DMS 273 treated with DMSO at 0.1 percent for 48 hours (cell line): Measurements from ENCODE around the gene TENM3.
"Not testable (repeated sequence)": the region's sequence is repeated elsewhere in the genome, so short reads cannot be mapped to it uniquely, and the experiment has no call there.

Source experiments
- DNase-seq: peaks from one replicate; lab custom pipeline; 2025; lab: John Stamatoyannopoulos, UW

The TENM3 gene

DNA sequence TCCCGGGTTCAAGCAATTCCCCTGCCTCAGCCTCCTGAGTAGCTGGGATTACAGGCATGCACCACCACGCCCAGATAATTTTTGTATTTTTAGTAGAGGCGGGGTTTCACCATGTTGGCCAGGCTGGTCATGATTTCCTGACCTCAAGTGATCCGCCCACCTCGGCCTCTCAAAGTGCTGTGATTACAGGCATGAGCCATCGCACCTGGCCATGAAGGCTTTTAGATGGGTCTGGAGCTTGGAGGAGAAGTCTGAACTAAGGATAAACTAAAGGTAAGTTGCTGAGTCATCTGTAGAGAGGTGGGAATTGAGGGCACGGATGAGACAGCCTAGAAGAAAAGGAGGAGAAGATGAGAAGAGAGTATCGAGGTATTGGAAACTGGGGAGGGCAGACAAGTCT lies at the start of gene TENM3:
Gene TENM3, plus strand, starts transcription at position 199 of the 400 bp plus-strand sequence. CDS start 80,619 bp downstream, outside the sequence.
- not testable (repeated sequence) for DNase-seq

DNA sequence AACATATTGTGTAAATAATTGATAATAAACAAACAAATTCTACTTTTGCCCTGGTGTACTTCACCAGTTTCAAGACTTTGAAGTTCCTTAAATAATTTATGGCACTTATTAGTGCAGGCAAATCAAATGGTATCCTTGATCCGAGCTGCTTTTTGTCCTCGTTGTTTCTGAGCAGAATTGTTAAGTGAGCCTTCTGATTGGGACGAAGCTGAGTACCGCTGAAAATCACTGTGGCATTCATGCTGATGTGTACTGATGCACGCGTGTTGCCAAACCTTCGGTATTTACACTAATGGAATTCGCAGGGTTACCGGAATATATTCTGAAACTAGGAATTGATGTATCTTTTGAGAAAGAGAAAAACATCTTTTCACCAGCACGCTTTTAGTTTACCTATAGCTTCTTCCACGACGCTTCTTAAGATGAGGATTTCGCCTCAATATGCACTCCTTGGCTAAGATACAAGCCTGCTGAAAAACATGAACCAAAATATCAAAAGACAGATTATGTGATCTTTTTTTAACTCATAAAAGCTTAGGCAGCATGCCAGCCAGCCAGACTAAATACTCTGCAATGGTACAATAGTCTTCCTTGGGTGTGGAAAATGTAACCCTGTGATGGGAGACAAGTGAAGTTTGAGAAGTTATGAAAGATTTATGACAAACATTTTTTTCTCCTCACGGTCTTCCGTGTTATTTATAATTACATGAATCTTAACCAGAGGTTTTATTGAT lies 48.9 kb upstream of the TENM3 start:
- DNase-seq: no peak

DNA sequence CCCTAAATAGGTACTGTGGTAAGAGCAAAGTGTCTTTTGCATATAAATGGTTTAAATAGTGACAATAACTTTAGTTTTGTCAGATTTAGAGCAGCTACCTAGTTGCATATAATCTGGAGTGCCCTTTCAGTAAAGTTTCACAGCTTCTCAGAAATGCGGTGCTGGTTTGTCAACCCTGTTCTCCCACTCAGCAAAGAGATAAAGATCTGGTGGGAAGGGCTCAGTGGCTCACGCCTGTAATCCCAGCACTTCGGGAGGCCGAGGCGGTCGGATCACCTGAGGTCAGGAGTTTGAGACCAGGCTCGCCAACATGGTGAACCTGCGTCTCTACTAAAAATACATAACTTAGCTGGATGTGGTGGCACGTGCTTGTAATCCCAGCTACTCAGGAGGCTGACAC lies 45.6 kb upstream of the TENM3 start:
- DNase-seq: no peak

DNA sequence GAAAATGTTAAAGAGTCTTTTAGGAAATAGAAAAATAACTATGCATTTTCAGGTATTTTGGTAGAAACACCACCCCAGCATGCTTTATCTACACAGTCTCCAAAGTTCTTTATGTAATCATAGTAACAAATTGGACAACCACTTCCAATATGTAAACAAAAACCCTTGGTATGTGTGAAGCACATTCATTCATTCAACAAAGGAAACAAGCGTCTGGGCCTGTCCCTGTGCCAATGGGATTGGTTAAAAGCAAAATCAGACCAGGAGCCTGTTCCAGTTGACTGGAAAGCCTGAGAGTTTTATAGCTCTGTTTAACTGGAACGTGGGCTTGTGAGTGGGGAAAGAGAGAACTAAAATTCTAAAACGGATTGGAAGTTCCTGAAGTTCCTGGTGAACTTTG lies 41.3 kb upstream of the TENM3 start:
- no peak for DNase-seq

DNA sequence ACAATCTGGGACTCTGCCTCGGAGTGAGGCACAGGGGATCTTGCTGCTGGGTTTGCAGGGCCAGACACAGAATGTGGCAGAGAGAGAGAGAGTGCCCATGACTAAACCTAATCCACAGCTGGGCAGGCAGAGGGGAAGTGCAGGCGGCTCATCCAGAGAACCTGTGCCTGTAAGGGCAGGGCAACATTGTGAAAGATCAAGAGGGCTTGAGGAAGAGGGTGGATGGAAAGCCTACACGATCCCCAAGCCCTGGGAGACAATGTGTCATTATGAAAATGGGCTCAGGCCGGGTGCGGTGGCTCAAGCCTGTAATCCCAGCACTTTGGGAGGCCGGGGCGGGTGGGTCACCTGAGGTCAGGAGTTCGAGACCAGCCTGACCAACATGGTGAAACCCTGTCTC lies 40.6 kb upstream of the TENM3 start:
- no peak for DNase-seq

DNA sequence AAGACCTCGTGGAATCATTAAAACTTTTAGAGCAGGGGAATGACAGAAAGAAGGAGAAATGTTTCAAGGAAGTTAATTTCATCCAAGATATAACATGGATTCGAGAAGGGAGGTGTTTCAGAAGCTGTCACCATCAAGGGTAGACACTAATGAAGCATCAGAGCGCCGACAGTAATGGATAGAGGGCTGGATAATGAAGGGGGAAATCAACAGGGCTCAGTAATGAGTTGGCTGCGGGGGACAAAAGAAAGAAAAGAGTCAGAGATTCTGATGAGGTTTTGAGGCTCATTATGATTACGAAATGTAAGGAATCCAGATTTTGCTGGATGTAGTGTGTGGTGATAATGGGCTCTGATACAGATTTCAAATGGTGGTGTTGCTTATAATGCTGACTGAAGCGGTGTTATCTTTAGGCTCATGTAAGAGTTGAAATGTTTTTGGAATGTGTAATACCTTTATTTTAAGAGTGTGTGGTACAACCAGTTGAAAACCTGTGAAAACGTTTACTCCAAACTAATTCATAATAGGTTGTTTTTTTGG lies 39.3 kb upstream of the TENM3 start:
- no peak for DNase-seq

DNA sequence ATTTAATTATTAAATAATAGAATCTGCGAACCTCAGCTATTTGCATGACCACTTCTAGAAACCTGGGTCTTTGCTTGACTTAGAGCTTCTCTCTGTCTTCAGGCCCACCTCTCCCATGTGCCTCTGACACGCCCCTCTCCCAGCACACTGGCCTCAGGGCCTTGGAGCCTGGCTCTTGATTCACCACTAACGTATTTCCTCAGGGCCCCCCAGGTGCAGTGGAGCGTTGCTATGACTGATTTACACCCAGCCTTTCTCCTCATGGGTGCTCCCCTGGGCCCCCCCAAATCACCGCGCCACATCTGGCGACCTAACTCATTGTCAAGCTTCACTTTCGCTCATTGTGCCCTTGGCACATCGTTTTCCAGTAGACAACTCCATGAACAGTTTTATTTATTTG lies 37.9 kb upstream of the TENM3 start:
- no peak for DNase-seq

DNA sequence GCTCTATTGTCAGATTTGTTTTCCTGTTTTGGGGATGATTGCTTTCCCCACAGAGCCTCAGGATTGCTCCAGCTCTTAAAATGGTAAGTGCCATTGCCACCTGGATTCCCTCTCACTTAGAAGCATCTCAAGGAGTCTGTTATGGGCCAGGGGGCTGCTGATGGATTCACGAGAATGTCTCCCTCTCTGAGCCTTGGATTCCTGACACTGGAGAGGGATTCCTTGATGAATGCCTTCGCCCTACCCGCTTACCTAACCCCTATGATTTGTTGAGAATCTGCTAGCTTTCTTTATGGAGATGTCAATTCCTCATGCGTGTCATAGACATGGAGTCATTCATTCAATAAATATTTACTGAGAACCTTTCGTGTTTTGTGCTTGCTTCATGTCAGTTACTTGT lies 36.9 kb upstream of the TENM3 start:
- DNase-seq: no peak

DNA sequence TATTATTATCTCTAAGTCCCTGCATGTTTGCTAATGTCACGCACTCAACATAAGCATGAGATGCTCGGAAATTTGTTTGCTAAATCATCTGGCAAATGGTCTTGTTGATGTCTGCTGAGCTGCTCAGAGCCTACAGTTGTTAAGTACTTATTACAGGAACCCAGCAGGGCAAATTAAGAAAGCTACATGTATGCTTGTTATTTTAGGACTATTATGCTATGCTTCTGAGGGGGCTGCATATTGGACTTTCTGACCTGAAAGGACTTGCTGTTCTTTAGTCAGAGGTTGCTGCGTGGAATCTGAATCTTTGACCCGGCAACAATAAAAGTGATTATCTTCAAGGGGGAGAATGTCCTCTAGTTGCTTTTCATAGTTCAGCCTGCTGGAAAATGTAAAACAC lies 36.3 kb upstream of the TENM3 start:
- no peak for DNase-seq

DNA sequence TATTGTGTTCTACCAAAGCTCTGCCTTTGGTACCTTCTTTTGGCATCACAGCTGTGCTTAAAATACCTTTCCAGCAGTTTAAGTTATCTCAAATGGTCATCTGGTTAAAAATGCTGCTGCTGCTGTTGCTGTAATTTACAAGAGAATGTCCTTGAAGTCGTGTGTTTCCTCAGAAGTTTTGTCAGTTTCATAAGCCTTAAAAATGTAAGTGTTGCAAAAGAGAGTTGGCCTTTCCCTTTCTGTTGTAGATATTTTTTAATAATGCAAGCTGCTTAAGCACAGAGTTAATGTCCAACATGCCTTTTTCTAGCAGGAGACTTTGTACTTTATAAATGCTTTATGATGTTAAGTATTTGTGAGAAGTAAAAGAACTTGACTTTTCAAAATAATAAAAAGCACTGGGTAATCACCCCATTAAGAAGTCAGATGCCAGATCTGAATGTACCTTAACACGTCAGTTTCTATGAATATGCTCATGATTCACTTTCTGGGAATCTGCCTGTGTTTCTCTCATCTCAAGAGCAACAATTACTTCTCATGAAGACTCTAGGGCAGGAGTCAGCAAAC lies 35.3 kb upstream of the TENM3 start:
- no peak for DNase-seq

DNA sequence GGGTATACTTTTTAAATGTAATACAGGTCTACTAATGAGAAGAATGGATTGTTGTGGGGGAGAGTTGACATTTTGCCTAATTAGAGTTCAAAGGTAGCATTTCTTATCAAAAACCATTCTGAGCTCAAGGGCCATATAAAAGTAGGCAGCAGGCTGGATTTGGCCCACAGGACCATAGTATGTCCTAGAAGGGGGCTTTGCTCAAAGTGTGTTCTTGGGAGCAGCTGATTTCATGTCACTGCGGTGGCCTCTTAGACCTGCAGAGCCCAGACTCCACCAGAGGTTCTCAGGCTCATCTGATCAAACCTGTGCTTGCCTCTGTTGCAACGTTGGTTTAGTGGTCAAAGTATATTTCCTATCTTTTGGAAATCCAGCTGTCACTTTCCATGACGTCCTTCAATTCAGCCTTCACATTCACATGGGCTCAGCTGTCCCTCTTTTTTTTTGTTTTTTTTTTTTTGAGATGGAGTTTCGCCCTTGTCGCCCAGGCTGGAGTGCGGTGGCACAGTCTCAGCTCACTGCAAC lies 34.6 kb upstream of the TENM3 start:
- no peak for DNase-seq

DNA sequence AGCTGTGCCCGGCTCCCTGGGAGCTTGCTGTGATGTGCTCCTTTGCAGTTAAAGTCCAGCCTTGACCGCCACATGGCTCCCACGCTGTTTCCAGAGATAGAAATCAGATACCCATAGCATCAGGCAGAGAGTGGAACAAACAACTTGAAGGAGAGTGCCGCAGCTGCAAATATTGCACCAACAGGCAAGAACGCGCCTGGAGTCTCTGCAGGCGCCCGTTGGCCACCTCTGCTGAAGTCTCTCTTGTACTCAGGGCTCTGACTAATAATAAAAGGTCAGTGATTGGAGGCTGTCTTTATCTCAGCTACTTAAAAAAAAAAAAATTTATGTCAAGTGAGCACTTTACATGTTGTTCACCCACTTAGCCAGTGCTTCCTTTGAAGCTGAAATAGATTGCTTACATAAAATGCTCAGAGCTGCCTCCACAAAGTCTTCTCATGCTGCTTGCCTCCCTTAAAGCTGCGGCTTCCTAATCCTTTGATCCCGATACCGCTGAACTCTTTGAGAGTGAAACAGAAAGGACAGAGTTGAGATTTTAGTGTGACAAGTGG lies 30.9 kb upstream of the TENM3 start:
- DNase-seq: no peak

DNA sequence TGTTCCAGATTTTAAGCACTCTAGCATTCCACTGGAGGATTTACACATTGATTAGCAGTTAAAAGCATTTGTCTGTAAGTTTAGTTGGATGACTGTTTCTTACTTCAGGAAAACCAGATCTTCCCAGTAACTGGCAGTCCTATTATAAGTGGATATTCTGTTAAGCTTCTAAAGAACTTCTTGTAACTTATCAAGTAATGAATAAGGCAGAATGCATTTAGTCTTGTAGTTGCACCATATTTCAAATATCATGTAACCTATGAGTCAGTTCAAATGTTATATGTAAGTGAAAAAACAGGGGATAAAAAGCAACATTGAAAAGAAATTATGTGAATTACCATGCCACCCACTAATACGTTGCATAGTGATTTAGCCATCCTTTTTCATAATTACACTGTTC lies 30.2 kb upstream of the TENM3 start:
- DNase-seq: no peak

DNA sequence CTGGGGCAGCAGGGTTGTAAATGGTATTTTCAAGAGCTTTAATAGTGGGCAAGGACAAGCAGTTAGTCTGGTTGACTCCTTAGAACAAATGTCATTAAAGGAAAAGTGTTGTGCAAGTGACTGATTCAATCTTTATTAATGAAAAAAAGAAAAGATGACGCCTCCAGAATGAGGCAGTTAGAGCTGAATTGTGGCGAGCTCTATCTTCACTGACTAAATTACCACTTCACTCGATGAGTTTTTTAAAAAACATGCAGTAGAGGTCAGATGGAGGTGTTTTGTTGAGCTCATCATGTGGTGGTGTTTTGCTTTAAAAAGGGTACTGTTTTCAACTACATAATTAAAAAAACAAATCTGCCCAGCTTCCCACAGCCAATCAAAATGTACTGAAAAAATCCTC lies 28.1 kb upstream of the TENM3 start:
- no peak for DNase-seq

DNA sequence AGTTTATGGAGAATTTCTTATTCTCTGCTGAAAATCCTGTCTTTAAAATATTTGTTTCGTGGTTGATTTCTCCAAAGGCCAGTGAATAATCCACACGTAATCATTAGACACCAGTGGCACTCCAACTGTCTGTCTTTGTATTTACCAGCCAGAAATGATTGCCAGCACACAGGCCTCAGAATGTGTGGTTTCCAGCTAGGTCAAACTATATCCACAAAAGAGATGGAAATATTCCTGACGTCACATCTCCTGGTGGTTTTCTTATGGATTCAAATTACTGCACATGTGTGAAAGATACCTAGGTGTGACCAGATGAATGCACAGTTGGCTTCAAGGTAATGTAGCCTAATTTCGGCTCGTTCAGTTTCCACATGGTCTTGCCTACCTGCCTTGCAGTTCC lies 27.2 kb upstream of the TENM3 start:
- no peak for DNase-seq

DNA sequence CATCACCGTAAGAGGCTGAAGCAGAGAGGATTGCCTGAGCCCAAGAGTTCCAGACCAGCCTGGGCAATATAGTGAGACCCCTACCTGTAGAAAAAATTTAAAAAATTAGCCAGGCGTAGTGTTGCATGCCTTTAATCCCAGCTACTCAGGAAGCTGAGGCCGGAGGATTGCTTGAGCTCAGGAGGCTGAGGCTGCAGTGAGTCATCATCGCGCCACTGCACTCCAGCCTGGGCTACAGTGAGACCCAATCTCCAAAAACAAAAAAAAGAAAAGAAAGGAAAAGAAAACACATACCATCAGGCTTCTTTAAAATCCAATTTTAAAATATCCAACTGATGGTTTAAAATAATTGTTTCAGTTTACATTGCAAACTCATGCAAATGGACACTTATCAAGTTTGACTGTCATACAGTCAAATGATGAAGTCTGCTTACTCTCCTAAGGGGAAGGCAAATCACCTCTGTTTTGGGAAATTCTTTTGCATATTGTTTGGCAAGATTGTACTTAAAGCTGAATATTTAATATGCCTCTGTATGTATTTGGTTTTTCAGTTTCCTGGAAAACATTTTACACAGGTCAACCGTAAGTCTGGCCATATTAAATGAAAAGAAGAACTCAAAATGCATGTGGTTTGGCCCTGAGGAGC lies 23.7 kb upstream of the TENM3 start:
- DNase-seq: no peak

DNA sequence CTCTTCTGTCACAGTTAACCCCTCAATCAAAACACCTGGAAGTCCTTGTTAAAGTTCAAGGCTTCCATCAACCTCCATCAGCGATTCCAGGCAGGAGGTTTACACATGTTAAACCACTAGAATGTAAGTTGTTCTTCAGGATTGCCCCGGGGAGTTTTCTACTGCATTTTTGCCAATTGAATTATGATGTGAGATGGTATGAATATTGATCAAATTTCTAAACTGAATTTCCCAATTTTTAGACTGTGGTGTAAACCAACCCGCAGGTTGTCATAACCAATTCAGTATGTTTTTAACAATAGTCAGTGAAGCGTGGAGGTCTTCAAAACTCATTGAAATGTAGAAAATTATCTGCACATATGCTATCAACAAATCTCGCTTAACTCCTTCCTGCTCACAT lies 21.2 kb upstream of the TENM3 start:
- DNase-seq: no peak

DNA sequence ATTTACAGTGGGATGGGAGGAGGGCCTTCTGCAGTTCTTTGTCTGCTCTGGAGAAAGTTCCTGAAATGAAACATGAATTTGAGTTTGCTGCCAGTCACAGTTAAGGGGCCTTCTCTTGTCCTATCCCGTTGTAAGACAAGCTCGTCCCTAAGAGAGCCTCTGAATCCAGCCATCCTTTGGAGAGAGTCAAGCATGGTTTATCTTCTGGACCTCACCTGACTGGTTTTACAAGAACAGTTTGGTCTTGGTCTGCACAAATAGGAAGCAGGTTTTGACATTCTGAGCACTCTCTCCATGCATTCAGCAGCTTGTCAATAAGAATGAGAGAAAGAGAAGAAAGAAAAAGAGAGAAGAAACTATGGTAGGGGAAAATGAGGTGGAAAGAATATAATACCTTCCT lies 20.4 kb upstream of the TENM3 start:
- DNase-seq: no peak

DNA sequence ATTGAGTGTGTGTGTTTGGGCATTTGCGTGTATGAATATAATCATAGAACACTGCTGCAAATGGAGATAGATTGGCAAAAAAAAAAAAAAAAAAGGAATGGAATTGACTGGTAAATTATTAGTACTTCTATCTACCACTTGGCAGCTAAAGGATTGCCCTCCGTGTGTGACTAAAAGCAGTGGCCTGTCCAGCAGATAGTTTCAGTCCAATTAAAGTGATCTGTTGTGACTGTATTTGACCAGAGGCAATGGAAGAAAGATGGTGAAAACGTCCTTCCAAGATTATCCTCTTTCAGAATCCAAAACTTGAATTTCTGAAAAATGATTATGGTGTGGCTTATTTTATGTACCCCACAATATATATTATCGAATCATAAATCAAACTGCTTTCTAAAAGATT lies 19.5 kb upstream of the TENM3 start:
- DNase-seq: no peak

DNA sequence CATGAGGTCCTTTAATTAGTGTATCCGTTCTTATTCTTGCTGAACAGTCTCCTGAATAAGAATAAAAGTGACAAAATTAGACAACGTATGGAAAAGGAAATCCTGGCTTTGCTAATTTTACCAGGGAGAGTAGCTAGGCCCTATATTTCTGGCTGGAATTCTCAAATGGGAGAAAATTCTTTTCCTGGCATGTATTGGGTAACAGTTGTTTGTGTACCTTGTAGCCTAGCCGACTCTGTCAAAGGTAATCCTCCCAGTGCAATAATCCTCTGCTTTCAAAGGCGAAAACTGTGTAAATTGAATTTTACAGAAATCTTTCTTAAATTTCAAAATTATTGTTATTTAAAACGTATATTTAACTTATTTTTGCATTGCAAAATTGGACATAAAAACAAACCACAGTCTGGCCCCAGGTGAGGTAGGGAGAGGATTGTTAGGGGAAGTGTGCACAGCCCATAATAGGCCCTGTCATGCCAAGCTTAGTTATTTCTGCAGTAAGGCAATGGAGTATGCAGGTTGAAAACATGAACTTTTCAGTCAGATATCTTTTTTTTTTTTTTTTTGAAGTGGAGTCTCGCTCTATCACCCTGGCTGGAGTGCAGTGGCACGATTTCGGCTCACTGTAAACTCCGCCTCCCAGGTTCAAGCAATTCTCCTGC lies 18.9 kb upstream of the TENM3 start:
- DNase-seq: no peak

DNA sequence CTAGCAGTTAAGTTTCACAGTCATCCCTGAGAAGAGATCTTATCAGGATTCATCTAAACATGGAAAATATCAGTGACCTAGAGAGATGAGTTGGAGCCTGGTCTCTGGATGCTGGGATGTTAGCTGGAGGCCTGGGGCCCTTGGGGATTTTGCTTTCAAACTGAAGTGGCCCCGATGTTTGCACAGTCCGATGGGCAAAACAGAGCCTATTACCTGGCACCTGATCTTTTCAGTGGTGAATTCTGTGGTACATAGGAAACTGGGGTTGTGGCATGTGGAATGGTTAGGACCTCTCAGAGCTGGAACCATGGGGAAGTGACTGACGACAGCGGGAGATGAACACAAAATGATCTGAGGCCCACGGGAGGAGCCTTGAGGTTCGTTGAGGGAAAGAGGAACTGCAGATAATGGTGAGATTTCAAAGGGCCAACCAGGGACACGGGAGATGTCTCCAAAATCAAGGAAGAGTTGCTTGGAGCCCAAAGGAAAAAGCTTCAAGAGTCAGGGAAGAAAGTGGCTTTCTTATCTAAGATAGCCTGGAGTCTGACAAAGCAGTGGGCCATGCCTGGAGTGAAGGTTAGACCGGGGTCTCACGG lies 17.8 kb upstream of the TENM3 start:
- DNase-seq: no peak

DNA sequence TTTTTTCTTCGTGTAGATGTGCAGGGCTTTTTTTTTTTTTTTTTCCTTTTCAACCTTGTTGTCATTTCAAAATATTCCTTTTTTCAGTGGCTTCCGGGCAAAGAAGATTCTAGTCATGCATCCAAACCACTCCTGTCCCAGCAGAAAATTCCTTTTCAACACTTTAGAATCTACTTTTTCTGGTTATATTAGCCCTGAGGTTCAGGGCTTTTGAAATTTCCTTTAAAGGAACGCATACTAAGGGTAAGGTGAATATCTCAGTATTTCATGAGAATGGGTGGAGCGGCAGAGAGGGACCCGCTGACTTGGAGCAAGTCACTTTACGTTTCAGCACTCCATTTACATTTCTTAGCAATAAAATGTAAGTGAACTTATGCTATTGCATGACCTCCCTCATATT lies 15.6 kb upstream of the TENM3 start:
- DNase-seq: no peak
